NCI-H2196 treated with DMSO at 0.1 percent for 48 hours (cell line): ENCODE data around the gene SV2C.
"Not testable (repeated sequence)": the region's sequence is repeated elsewhere in the genome, so short reads cannot be mapped to it uniquely, and the experiment has no call there.

Experiments
- DNase-seq: peaks from one replicate; lab custom pipeline; 2025; ENCODE audit not compliant: unreplicated experiment; lab: John Stamatoyannopoulos, UW

The SV2C gene

GRCh38 chr5:76199336-76200318, 116.4 kb downstream of the SV2C start:
- DNase-seq: no peak

- DNase-seq: no peak
Measured at GRCh38 chr5:76202182-76202581, 119.0 kb downstream of the SV2C start.

GRCh38 chr5:76204191-76204590, 121.0 kb downstream of the SV2C start:
- no peak for DNase-seq

GRCh38 chr5:76204713-76205112, 121.5 kb downstream of the SV2C start:
- DNase-seq: no peak

- DNase-seq: no peak
Measured at GRCh38 chr5:76207120-76207519, 123.9 kb downstream of the SV2C start.

GRCh38 chr5:76209297-76209696, 126.1 kb downstream of the SV2C start:
- no peak for DNase-seq

GRCh38 chr5:76210946-76211345, 127.8 kb downstream of the SV2C start:
- DNase-seq: no peak

- no peak for DNase-seq
Measured at GRCh38 chr5:76213858-76214257, 130.7 kb downstream of the SV2C start.

- DNase-seq: no peak
Measured at GRCh38 chr5:76216748-76217147, 133.6 kb downstream of the SV2C start.

GRCh38 chr5:76219636-76220035, 136.5 kb downstream of the SV2C start:
- DNase-seq: no peak

- no peak for DNase-seq
Measured at GRCh38 chr5:76221311-76221710, 138.1 kb downstream of the SV2C start.

GRCh38 chr5:76222318-76222717, 139.1 kb downstream of the SV2C start:
- no peak for DNase-seq

GRCh38 chr5:76223696-76224095, 140.5 kb downstream of the SV2C start:
- no peak for DNase-seq

GRCh38 chr5:76224898-76225297, 141.7 kb downstream of the SV2C start:
- DNase-seq: no peak

GRCh38 chr5:76225336-76225735, 142.2 kb downstream of the SV2C start:
- DNase-seq: no peak

GRCh38 chr5:76229900-76230299, 146.7 kb downstream of the SV2C start:
- no peak for DNase-seq

- no peak for DNase-seq
Measured at GRCh38 chr5:76230711-76231285, 147.6 kb downstream of the SV2C start.

GRCh38 chr5:76234665-76235064, 151.5 kb downstream of the SV2C start:
- DNase-seq: no peak

GRCh38 chr5:76236684-76237083, 153.5 kb downstream of the SV2C start:
- no peak for DNase-seq

- no peak for DNase-seq
Measured at GRCh38 chr5:76240336-76240735, 157.2 kb downstream of the SV2C start.

GRCh38 chr5:76242155-76242554, 159.0 kb downstream of the SV2C start:
- DNase-seq: not testable (repeated sequence)

- no peak for DNase-seq
Measured at GRCh38 chr5:76245590-76245989, 162.4 kb downstream of the SV2C start.
